ENCODE measurements around the gene PDCD1.

GRCh38 chr2:241902357-241902991, 43.8 kb upstream of the PDCD1 start:
- TF ChIP-seq EZH2 (IDR thresholded peaks at IDR 0.05; ENCODE audit: insufficient read depth, poor library complexity, severe bottlenecking) (no peak), EZH2phosphoT487 (IDR thresholded peaks at IDR 0.05; ENCODE audit: insufficient read depth, low read depth) (no peak)
